Activated naive CD8-positive, alpha-beta T cell treated with anti-CD3 and anti-CD28 coated beads, Interleukin-2, amount 50 U/mL, for 24 hours (primary cell): ENCODE measurements around the gene TRPM6.
"Not testable (repeated sequence)": the region's sequence is repeated elsewhere in the genome, so short reads cannot be mapped to it uniquely, and the experiment has no call there.

ENCODE experiments used
- ATAC-seq: fragments of 150-1000 bp; cut with Tn5 transposase; one replicate; pipeline ENCODE4 v1.10.0; 2021
- DNase-seq: peaks from one replicate; pipeline ENCODE4 v3.0.0; 2021
- H3K27ac Mint-ChIP-seq: one replicate; pipeline ENCODE4 v1.8.0; 2021; ENCODE audit warnings: mild to moderate bottlenecking, mixed read lengths
- H3K27me3 Mint-ChIP-seq: one replicate; pipeline ENCODE4 v1.8.0; 2021; ENCODE audit warnings: mixed read lengths
- H3K36me3 Mint-ChIP-seq: one replicate; pipeline ENCODE4 v1.8.0; 2021; ENCODE audit warnings: low read depth, mixed read lengths
- H3K4me1 Mint-ChIP-seq: one replicate; pipeline ENCODE4 v1.8.0; 2021; ENCODE audit warnings: mixed read lengths
- H3K4me3 Mint-ChIP-seq: one replicate; pipeline ENCODE4 v1.8.0; 2021; ENCODE audit warnings: mild to moderate bottlenecking, moderate library complexity, mixed read lengths
- H3K9me3 Mint-ChIP-seq: one replicate; pipeline ENCODE4 v1.8.0; 2021; ENCODE audit warnings: mixed read lengths

Gene TRPM6, protein sequence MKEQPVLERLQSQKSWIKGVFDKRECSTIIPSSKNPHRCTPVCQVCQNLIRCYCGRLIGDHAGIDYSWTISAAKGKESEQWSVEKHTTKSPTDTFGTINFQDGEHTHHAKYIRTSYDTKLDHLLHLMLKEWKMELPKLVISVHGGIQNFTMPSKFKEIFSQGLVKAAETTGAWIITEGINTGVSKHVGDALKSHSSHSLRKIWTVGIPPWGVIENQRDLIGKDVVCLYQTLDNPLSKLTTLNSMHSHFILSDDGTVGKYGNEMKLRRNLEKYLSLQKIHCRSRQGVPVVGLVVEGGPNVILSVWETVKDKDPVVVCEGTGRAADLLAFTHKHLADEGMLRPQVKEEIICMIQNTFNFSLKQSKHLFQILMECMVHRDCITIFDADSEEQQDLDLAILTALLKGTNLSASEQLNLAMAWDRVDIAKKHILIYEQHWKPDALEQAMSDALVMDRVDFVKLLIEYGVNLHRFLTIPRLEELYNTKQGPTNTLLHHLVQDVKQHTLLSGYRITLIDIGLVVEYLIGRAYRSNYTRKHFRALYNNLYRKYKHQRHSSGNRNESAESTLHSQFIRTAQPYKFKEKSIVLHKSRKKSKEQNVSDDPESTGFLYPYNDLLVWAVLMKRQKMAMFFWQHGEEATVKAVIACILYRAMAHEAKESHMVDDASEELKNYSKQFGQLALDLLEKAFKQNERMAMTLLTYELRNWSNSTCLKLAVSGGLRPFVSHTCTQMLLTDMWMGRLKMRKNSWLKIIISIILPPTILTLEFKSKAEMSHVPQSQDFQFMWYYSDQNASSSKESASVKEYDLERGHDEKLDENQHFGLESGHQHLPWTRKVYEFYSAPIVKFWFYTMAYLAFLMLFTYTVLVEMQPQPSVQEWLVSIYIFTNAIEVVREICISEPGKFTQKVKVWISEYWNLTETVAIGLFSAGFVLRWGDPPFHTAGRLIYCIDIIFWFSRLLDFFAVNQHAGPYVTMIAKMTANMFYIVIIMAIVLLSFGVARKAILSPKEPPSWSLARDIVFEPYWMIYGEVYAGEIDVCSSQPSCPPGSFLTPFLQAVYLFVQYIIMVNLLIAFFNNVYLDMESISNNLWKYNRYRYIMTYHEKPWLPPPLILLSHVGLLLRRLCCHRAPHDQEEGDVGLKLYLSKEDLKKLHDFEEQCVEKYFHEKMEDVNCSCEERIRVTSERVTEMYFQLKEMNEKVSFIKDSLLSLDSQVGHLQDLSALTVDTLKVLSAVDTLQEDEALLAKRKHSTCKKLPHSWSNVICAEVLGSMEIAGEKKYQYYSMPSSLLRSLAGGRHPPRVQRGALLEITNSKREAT (N-terminal part only)

GRCh38 chr9:74887041-74887980 lies at the start of gene TRPM6:
Gene TRPM6, minus strand, starts transcription at chr9:74887921. Its CDS starts 65 bp downstream, at chr9:74887856.
- no peaks in the 10 kb centered on the region for H3K36me3 Mint-ChIP-seq
- DNase-seq (peak; percentile 46), ATAC-seq (peak; percentile 49)
- peaks cover 5% of the 10 kb centered on the region for H3K4me1 Mint-ChIP-seq
- peaks cover 8% of the 10 kb centered on the region for H3K9me3 Mint-ChIP-seq
- H3K27ac Mint-ChIP-seq: no peak within 1 kb of the TSS
- H3K4me3 Mint-ChIP-seq: peak within 1 kb of the TSS; percentile 77
- peaks cover 46% of the 10 kb centered on the region for H3K27me3 Mint-ChIP-seq

- ATAC-seq: no peak
- peaks cover 9% of the 10 kb centered on the region for H3K27me3 Mint-ChIP-seq
- peaks cover 8% of the 10 kb centered on the region for H3K9me3 Mint-ChIP-seq
- no peaks in the 10 kb centered on the region for H3K4me1 Mint-ChIP-seq
- no peak overlapping the region for H3K27ac Mint-ChIP-seq
- H3K4me3 Mint-ChIP-seq: no peak overlapping the region
- H3K36me3 Mint-ChIP-seq: no peaks in the 10 kb centered on the region
- no peak for DNase-seq
Measured at GRCh38 chr9:74935008-74935407, 47.3 kb upstream of the TRPM6 start.

- H3K4me3 Mint-ChIP-seq: no peak overlapping the region
- DNase-seq: no peak
- H3K27me3 Mint-ChIP-seq: no peaks in the 10 kb centered on the region
- no peaks in the 10 kb centered on the region for H3K4me1 Mint-ChIP-seq
- no peaks in the 10 kb centered on the region for H3K36me3 Mint-ChIP-seq
- ATAC-seq: no peak
- H3K27ac Mint-ChIP-seq: no peak overlapping the region
- H3K9me3 Mint-ChIP-seq: no peaks in the 10 kb centered on the region
Measured at GRCh38 chr9:74921737-74922136, 34.0 kb upstream of the TRPM6 start.

DNA sequence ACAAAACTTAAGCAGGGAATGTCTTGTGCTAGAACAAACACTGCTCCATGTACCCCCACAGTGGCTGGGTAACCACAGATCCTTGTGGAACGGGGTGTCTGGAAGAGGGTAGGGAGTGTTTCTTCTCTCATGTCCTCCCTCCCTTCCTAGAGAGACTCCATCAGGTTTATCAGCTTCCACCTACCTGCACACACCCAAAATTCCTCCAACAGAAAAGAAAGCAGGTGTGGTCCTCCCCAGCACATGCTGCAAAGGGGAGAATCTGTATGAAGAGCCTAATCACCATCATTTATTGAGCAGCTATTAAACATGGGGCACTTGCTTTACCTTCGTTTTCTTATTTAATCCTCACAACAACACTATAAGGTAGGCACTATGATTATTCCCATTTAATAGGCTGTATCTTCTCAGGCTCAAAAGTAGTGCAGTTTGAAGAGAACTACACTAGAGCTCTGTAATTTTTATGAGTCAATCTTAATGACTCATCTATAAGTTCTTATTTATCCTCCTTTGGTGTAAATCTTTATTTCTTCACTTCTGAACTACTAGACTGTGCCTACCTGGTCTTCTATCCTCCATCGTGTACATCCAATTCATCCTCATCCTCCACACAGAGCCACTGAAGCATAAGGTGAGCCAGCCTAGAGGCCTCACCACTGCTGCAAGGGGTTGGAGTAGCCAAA lies 33.4 kb upstream of the TRPM6 start:
- H3K27ac Mint-ChIP-seq: no peak overlapping the region
- no peaks in the 10 kb centered on the region for H3K9me3 Mint-ChIP-seq
- H3K4me3 Mint-ChIP-seq: no peak overlapping the region
- no peaks in the 10 kb centered on the region for H3K27me3 Mint-ChIP-seq
- no peaks in the 10 kb centered on the region for H3K36me3 Mint-ChIP-seq
- ATAC-seq (no peak), DNase-seq (no peak)
- H3K4me1 Mint-ChIP-seq: no peaks in the 10 kb centered on the region

DNA sequence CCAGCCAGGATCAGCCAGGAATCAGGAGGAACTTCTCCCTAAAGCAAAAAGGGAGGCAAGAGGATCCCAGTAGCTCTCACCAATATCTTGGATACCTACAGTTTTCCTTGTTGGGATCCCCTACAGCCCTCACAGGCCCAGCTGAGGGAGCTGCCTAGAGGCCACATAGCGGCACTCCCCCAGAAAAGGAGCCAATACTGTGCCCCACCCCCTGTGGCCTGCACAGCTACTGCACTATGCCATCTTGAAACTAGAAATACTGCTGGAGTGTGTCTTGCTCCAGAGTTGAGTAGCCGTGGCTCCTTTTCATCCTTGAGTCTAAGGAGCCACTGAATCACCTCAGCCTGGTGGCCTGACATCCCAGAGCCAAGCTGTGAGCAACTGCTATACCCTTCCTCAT lies 22.3 kb upstream of the TRPM6 start:
- Mint-ChIP-seq H3K4me1 (no peaks in the 10 kb centered on the region), H3K36me3 (no peaks in the 10 kb centered on the region), H3K4me3 (no peak overlapping the region), H3K9me3 (peaks cover 7% of the 10 kb centered on the region), H3K27me3 (peaks cover 10% of the 10 kb centered on the region), H3K27ac (no peak overlapping the region)
- no peak for ATAC-seq
- no peak for DNase-seq

DNA sequence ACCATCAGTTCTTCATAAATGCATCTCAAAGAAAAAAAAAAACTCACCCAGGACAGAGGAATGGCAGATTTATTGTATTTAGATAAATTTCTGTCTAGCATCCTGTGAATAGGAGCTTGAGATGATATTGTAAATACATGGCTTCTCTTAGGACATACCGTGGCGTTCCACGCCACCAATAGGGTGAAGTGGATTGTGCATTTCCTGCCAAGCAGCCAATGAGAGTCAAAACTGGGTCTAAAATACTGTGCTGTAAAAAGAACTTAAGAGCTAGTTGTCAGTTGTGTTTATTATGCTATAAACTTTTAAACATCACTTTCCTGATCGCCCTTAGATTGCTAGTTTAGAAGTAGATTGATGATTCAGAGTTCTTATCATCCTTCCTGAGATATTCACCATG lies 20.9 kb upstream of the TRPM6 start:
- H3K4me1 Mint-ChIP-seq: no peaks in the 10 kb centered on the region
- H3K36me3 Mint-ChIP-seq: no peaks in the 10 kb centered on the region
- H3K27ac Mint-ChIP-seq: no peak overlapping the region
- H3K27me3 Mint-ChIP-seq: peaks cover 6% of the 10 kb centered on the region
- H3K9me3 Mint-ChIP-seq: peaks cover 7% of the 10 kb centered on the region
- H3K4me3 Mint-ChIP-seq: no peak overlapping the region
- ATAC-seq: no peak
- DNase-seq: no peak

GRCh38 chr9:74907085-74907484 lies 19.4 kb upstream of the TRPM6 start:
- Mint-ChIP-seq H3K4me3 (no peak overlapping the region), H3K9me3 (peaks cover 6% of the 10 kb centered on the region), H3K36me3 (no peaks in the 10 kb centered on the region), H3K27me3 (peaks cover 6% of the 10 kb centered on the region), H3K4me1 (no peaks in the 10 kb centered on the region), H3K27ac (no peak overlapping the region)
- DNase-seq: no peak
- no peak for ATAC-seq

- H3K4me1 Mint-ChIP-seq: no peaks in the 10 kb centered on the region
- no peak overlapping the region for H3K27ac Mint-ChIP-seq
- DNase-seq: no peak
- H3K36me3 Mint-ChIP-seq: no peaks in the 10 kb centered on the region
- H3K27me3 Mint-ChIP-seq: peaks cover 4% of the 10 kb centered on the region
- no peaks in the 10 kb centered on the region for H3K9me3 Mint-ChIP-seq
- no peak overlapping the region for H3K4me3 Mint-ChIP-seq
- ATAC-seq: no peak
Measured at GRCh38 chr9:74901001-74901400, 13.3 kb upstream of the TRPM6 start.

DNA sequence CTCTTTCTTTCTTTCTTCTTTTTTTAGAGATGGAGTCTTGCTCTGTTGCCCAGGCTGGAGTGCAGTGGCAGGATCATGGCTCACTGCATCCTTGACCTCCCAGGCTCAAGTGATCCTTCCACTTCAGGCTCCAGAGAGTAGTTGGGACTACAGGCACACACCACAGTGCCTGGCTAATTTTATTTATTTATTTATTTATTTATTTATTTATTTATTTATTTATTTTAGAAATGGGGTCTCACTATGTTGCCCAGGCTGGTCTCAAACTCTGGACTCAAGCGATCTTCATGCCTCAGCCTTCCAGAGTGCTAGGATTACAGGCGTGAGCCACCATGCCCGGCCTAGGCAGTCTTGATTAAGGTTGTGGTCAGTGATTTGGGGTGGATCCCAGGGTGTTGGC lies 728 bp upstream of the TRPM6 start:
- not testable (repeated sequence) for H3K4me3 Mint-ChIP-seq, DNase-seq, ATAC-seq, H3K27ac Mint-ChIP-seq, H3K36me3 Mint-ChIP-seq, H3K9me3 Mint-ChIP-seq, H3K4me1 Mint-ChIP-seq
- H3K27me3 Mint-ChIP-seq: peaks cover 46% of the 10 kb centered on the region

DNA sequence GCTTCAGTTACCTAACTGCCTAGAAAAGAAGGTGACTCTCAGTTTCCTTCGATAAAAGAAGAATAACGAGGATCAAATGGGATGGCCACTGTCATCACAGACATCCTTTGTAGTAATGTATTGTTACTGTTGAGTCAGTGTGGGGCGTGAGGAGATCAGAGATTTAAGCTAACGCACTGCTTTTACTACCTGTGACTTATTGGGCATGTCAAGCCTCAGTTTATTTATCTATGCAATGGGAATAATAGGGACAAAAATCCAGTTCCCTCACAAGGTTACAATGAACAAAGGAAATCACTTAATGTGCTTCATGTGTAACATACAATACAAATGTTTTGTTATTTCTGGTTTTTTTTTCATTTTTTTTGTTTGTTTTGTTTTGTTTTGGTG lies 255 bp upstream of the TRPM6 start:
- H3K36me3 Mint-ChIP-seq: no peaks in the 10 kb centered on the region
- DNase-seq (no peak), ATAC-seq (no peak)
- H3K27me3 Mint-ChIP-seq: peaks cover 46% of the 10 kb centered on the region
- H3K9me3 Mint-ChIP-seq: peaks cover 8% of the 10 kb centered on the region
- H3K27ac Mint-ChIP-seq: no peak overlapping the region
- H3K4me3 Mint-ChIP-seq: peak overlapping the region; percentile 77
- H3K4me1 Mint-ChIP-seq: peaks cover 5% of the 10 kb centered on the region

- DNase-seq (no peak), ATAC-seq (no peak)
- H3K27ac Mint-ChIP-seq: no peak overlapping the region
- no peaks in the 10 kb centered on the region for H3K4me1 Mint-ChIP-seq
- H3K27me3 Mint-ChIP-seq: peaks cover 18% of the 10 kb centered on the region
- H3K36me3 Mint-ChIP-seq: peaks cover 2% of the 10 kb centered on the region
- no peak overlapping the region for H3K4me3 Mint-ChIP-seq
- peaks cover 24% of the 10 kb centered on the region for H3K9me3 Mint-ChIP-seq
Measured at GRCh38 chr9:74876382-74876949, 11.3 kb downstream of the TRPM6 start.

DNA sequence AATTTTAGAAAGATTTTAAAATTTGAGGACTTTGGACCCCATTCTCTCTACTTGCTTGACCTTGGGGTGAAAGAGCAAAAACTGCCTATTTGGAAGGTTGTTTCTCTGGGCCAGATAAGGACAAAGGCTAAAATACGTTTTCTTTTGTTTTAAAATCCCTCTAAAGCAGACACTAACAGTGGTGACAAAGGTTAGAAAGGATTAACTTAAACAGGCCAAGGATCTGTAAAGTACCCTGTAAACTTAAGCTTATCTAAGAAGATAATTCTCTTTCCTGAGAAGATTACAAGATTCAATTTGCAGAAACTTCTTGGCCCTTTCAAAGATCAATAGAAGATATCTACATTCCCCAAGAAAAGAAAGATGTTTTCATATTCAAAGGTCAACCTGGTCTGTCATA lies 12.1 kb downstream of the TRPM6 start:
- H3K36me3 Mint-ChIP-seq: peaks cover 2% of the 10 kb centered on the region

DNA sequence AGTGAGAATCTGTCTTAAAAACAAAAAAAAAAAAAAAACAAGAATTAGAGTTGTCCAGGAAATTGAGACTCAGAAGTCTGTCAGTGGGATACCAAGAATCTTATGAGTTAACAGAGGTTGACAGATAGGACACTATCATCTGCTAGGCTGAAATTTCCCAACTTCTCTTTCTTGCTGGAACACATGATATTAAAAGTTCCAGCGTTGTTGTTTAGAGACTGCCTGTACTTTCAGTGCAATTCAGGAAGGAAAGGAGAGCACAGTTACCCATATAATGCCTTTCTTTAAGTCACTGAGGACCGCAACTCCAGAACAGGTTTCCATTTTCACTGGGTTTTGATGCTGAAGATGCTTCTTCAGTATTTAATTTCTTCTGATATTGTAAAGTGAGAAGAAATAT lies 13.5 kb downstream of the TRPM6 start:
- no peak overlapping the region for H3K4me3 Mint-ChIP-seq
- DNase-seq (no peak), ATAC-seq (no peak)
- H3K4me1 Mint-ChIP-seq: no peaks in the 10 kb centered on the region
- H3K27me3 Mint-ChIP-seq: peaks cover 6% of the 10 kb centered on the region
- H3K27ac Mint-ChIP-seq: no peak overlapping the region
- no peaks in the 10 kb centered on the region for H3K36me3 Mint-ChIP-seq
- H3K9me3 Mint-ChIP-seq: peaks cover 8% of the 10 kb centered on the region

More for the DNA sequence above, 12.1 kb downstream of the TRPM6 start:
- Mint-ChIP-seq H3K4me3 (no peak overlapping the region), H3K4me1 (no peaks in the 10 kb centered on the region), H3K27me3 (peaks cover 14% of the 10 kb centered on the region), H3K9me3 (peaks cover 21% of the 10 kb centered on the region), H3K27ac (no peak overlapping the region)
- ATAC-seq (no peak), DNase-seq (no peak)
